ENCODE results near the gene PIWIL4.
A peak's percentile ranks its signal among the peaks of the same experiment; 100 is the strongest.

PIWIL4 gene

GRCh38 chr11:94543695-94544645 lies 23.2 kb upstream of the PIWIL4 start, which contains the start of gene FUT4 (continued):
- TF ChIP-seq, protein P1, sequence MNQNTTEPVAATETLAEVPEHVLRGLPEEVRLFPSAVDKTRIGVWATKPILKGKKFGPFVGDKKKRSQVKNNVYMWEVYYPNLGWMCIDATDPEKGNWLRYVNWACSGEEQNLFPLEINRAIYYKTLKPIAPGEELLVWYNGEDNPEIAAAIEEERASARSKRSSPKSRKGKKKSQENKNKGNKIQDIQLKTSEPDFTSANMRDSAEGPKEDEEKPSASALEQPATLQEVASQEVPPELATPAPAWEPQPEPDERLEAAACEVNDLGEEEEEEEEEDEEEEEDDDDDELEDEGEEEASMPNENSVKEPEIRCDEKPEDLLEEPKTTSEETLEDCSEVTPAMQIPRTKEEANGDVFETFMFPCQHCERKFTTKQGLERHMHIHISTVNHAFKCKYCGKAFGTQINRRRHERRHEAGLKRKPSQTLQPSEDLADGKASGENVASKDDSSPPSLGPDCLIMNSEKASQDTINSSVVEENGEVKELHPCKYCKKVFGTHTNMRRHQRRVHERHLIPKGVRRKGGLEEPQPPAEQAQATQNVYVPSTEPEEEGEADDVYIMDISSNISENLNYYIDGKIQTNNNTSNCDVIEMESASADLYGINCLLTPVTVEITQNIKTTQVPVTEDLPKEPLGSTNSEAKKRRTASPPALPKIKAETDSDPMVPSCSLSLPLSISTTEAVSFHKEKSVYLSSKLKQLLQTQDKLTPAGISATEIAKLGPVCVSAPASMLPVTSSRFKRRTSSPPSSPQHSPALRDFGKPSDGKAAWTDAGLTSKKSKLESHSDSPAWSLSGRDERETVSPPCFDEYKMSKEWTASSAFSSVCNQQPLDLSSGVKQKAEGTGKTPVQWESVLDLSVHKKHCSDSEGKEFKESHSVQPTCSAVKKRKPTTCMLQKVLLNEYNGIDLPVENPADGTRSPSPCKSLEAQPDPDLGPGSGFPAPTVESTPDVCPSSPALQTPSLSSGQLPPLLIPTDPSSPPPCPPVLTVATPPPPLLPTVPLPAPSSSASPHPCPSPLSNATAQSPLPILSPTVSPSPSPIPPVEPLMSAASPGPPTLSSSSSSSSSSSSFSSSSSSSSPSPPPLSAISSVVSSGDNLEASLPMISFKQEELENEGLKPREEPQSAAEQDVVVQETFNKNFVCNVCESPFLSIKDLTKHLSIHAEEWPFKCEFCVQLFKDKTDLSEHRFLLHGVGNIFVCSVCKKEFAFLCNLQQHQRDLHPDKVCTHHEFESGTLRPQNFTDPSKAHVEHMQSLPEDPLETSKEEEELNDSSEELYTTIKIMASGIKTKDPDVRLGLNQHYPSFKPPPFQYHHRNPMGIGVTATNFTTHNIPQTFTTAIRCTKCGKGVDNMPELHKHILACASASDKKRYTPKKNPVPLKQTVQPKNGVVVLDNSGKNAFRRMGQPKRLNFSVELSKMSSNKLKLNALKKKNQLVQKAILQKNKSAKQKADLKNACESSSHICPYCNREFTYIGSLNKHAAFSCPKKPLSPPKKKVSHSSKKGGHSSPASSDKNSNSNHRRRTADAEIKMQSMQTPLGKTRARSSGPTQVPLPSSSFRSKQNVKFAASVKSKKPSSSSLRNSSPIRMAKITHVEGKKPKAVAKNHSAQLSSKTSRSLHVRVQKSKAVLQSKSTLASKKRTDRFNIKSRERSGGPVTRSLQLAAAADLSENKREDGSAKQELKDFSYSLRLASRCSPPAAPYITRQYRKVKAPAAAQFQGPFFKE (tag by site-specific recombination; IDR thresholded peaks at IDR 0.05; ENCODE audit: borderline replicate concordance): no peak
- TF ChIP-seq ZNF274 (IDR thresholded peaks at IDR 0.05; ENCODE audit: low read length) (no peak), ZNF274 (tag by site-specific recombination; IDR thresholded peaks at IDR 0.05; ENCODE audit: borderline replicate concordance) (no peak), ZNF350 (tag by site-specific recombination; IDR thresholded peaks at IDR 0.05) (no peak), REPIN1 (tag by site-specific recombination; IDR thresholded peaks at IDR 0.05; ENCODE audit: low read depth) (no peak), ZNF580 (tag by site-specific recombination; IDR thresholded peaks at IDR 0.05) (peak; percentile 59; the same call in 1 of the 2 replicates), TRIM28 (IDR thresholded peaks at IDR 0.05; ENCODE audit: borderline replicate concordance, low read length) (no peak), ZNF184 (tag by site-specific recombination; IDR thresholded peaks at IDR 0.05) (no peak), ZNF776 (tag by site-specific recombination; IDR thresholded peaks at IDR 0.05; ENCODE audit: borderline replicate concordance) (no peak), ZBTB48 (tag by site-specific recombination; IDR thresholded peaks at IDR 0.05) (no peak), ZNF324 (tag by site-specific recombination; IDR thresholded peaks at IDR 0.05) (no peak), ZNF600 (tag by site-specific recombination; IDR thresholded peaks at IDR 0.05) (peak; percentile 75), ZNF792 (tag by site-specific recombination; IDR thresholded peaks at IDR 0.05) (0 out of 2 replicates have a peak, but pooled peaks have one; percentile 34), ZNF555 (tag by site-specific recombination; conservative IDR thresholded peaks at IDR 0.05) (no peak), ZNF521 (tag by site-specific recombination; IDR thresholded peaks at IDR 0.05) (no peak), ZNF610 (tag by site-specific recombination; IDR thresholded peaks at IDR 0.05; ENCODE audit: borderline replicate concordance) (0 out of 2 replicates have a peak, but pooled peaks have one; percentile 40), ZNF140 (tag by site-specific recombination; IDR thresholded peaks at IDR 0.05) (no peak)
- TF ChIP-seq, protein P2, sequence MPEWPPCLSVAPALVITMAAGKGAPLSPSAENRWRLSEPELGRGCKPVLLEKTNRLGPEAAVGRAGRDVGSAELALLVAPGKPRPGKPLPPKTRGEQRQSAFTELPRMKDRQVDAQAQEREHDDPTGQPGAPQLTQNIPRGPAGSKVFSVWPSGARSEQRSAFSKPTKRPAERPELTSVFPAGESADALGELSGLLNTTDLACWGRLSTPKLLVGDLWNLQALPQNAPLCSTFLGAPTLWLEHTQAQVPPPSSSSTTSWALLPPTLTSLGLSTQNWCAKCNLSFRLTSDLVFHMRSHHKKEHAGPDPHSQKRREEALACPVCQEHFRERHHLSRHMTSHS (tag by site-specific recombination; IDR thresholded peaks at IDR 0.05): no peak
- TF ChIP-seq, protein P3, sequence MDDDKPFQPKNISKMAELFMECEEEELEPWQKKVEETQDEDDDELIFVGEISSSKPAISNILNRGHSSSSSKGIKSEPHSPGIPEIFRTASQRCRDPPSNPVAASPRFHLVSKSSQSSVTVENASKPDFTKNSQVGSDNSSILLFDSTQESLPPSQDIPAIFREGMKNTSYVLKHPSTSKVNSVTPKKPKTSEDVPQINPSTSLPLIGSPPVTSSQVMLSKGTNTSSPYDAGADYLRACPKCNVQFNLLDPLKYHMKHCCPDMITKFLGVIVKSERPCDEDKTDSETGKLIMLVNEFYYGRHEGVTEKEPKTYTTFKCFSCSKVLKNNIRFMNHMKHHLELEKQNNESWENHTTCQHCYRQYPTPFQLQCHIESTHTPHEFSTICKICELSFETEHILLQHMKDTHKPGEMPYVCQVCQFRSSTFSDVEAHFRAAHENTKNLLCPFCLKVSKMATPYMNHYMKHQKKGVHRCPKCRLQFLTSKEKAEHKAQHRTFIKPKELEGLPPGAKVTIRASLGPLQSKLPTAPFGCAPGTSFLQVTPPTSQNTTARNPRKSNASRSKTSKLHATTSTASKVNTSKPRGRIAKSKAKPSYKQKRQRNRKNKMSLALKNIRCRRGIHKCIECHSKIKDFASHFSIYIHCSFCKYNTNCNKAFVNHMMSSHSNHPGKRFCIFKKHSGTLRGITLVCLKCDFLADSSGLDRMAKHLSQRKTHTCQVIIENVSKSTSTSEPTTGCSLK (tag by site-specific recombination; IDR thresholded peaks at IDR 0.05): no peak
- TF ChIP-seq, protein P4, sequence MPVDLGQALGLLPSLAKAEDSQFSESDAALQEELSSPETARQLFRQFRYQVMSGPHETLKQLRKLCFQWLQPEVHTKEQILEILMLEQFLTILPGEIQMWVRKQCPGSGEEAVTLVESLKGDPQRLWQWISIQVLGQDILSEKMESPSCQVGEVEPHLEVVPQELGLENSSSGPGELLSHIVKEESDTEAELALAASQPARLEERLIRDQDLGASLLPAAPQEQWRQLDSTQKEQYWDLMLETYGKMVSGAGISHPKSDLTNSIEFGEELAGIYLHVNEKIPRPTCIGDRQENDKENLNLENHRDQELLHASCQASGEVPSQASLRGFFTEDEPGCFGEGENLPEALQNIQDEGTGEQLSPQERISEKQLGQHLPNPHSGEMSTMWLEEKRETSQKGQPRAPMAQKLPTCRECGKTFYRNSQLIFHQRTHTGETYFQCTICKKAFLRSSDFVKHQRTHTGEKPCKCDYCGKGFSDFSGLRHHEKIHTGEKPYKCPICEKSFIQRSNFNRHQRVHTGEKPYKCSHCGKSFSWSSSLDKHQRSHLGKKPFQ (tag by site-specific recombination; IDR thresholded peaks at IDR 0.05): no peak
- TF ChIP-seq, protein P5, sequence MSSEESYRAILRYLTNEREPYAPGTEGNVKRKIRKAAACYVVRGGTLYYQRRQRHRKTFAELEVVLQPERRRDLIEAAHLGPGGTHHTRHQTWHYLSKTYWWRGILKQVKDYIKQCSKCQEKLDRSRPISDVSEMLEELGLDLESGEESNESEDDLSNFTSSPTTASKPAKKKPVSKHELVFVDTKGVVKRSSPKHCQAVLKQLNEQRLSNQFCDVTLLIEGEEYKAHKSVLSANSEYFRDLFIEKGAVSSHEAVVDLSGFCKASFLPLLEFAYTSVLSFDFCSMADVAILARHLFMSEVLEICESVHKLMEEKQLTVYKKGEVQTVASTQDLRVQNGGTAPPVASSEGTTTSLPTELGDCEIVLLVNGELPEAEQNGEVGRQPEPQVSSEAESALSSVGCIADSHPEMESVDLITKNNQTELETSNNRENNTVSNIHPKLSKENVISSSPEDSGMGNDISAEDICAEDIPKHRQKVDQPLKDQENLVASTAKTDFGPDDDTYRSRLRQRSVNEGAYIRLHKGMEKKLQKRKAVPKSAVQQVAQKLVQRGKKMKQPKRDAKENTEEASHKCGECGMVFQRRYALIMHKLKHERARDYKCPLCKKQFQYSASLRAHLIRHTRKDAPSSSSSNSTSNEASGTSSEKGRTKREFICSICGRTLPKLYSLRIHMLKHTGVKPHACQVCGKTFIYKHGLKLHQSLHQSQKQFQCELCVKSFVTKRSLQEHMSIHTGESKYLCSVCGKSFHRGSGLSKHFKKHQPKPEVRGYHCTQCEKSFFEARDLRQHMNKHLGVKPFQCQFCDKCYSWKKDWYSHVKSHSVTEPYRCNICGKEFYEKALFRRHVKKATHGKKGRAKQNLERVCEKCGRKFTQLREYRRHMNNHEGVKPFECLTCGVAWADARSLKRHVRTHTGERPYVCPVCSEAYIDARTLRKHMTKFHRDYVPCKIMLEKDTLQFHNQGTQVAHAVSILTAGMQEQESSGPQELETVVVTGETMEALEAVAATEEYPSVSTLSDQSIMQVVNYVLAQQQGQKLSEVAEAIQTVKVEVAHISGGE (tag by site-specific recombination; conservative IDR thresholded peaks at IDR 0.05; ENCODE audit: low read depth): peak; percentile 92
- TF ChIP-seq, protein P6, sequence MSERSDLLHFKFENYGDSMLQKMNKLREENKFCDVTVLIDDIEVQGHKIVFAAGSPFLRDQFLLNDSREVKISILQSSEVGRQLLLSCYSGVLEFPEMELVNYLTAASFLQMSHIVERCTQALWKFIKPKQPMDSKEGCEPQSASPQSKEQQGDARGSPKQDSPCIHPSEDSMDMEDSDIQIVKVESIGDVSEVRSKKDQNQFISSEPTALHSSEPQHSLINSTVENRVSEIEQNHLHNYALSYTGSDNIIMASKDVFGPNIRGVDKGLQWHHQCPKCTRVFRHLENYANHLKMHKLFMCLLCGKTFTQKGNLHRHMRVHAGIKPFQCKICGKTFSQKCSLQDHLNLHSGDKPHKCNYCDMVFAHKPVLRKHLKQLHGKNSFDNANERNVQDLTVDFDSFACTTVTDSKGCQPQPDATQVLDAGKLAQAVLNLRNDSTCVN (tag by site-specific recombination; optimal IDR thresholded peaks at IDR 0.05): peak; percentile 93
